ENCODE measurements around the gene NELL2. TPM values are rescaled to one million over a fixed set of nuclear protein-coding genes. Genes with fewer than 3 reads are reported as not detected.
"Not testable (repeated sequence)": the region's sequence is repeated elsewhere in the genome, so short reads cannot be mapped to it uniquely, and the experiment has no call there.

The NELL2 gene
- total RNA-seq, 1 donor from 2014 or later: 15.8 TPM

DNA sequence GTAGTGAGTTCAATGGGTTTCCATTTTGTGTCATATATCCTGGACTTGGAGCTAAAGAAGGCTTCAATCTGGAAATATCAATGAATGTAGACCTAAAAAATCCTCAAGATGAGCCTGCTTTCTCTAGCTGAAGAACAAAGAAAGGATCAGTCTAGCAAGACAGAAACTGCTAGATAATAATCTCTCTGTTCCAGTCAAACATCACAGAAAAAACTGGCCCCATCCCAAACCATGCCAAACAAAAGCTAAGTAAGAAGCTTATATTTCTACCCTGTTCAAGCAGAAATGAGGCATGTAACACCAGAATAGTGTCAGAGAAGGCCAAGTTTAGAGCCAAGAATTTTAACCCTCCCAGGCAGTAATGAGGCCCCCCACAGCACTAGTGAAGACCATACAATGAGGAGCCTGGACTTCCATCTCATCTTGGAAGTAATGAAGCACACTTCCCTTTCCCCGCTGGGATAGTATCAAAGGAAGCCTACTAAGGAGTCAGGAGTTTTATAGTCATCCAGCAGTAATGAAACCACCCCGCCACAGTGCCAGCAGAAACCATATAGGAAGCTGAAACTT lies 95.8 kb downstream of the NELL2 start:
- intact Hi-C loops (cut with micrococcal nuclease): no loop called here

DNA sequence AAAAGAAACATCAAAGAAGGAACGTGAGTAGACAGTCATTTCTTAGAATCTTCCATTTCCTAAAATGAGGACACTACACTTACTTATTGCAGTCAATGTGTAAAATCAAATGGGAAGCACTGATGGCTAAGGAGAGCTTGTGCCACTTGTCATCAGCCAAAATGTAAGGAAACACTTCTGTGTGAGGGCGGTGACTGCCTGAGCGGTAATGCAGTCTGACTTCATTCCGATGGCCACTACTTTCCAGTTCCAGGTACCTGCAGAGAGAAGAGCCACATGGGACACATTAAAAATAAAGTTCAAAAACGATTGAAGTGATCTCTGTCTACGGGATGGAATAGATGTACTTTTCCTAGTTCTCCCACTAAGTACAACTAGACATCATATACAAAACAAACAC lies 96.3 kb downstream of the NELL2 start:
- intact Hi-C loops (cut with micrococcal nuclease): loop anchor here (5.0 kb wide), 1 partner anchor 33 kb away; no protein-coding TSS in a partner anchor

DNA sequence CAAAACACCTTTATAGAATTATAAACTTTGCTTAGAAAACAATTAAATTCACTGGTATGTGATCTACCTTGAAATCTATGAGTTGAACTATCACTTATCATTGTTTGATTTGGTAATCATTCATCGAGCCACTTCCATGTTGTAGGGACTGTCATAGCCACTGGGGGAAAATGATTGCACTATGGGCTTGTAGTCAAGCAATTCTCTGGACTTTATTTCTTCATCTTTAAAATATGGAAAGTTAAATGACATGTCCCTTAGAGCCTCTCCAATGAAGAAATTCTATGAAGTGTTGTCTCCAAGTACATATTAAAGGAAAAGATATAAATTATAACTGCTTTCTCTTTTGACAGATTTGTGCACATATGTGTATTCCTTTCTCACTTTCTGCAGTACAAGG lies 97.3 kb downstream of the NELL2 start:
- intact Hi-C loops (cut with micrococcal nuclease): loop anchor here (5.0 kb wide), 1 partner anchor 33 kb away; no protein-coding TSS in a partner anchor

DNA sequence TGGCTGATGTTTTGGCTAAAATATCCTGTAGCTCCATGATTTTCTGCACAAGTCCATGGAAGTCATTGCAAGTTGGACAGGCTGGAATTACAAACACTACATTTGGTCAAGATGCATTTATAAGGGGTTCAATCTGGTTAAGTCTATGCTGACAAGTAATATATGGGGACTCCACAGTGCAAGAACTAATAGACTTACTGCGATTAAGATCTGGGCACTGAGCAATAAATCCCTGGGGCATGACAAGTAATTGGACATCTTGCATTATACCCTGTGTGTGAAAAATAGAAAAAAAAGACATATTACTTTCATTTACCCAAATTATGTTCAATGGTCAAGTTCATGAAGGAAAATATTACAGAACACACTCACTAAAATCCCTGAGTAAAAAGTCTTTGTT lies 99.1 kb downstream of the NELL2 start:
- intact Hi-C loops (cut with micrococcal nuclease): loop anchor here (5.0 kb wide), 1 partner anchor 35 kb away; no protein-coding TSS in a partner anchor

DNA sequence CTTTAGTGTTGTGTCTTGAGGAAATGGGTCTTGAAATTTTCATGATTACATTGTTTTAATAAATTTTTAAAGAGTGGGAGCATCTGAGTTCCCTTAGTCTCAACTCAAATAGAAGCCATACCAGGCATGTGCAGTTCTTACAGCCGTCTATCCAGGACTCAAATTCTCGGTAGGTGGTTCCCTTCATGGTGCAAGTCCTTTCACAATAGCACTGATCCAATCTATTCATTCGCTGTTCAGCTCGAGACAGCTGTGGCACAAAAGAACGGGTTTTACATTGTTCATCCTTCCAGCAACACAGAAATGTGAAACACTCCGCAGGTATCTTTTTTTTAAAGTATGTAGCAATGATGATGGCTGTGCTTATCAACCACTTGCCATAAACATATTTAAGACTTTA lies 100.2 kb downstream of the NELL2 start:
- intact Hi-C loops (cut with micrococcal nuclease): loop anchor here (1.0 to 5.0 kb wide), 2 partner anchors 36 to 100 kb away; partner anchors contain the start of gene NELL2

DNA sequence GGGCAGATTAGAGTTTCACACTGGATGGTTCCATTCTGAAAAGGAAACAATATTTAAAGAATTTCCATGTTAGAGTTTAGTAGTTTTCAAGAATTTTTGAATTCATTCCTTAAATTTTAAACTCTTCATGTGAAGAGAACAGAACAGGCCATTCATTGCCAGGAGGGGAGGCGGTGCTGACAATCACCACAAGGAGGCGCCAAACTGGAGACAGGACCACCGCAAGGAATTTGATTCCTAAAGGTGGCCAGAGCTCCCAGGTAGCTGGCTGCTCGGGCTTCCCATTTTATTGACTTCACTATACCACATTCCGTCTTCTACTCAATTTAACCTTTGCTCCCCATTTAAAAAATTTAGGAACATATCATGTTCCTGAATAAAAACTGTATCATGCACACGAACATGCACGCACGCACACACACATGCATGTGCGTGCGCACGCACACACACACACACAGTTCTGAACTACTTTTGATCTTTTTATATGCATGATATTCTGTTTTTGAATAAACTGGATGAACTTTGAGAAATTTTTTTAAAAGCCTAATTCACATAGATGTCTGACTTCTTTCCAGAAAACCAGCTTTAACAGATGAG lies 101.2 kb downstream of the NELL2 start:
- intact Hi-C loops (cut with micrococcal nuclease): loop anchor here (1.0 to 5.0 kb wide), 3 partner anchors 37 to 156 kb away; partner anchors contain the start of gene NELL2

DNA sequence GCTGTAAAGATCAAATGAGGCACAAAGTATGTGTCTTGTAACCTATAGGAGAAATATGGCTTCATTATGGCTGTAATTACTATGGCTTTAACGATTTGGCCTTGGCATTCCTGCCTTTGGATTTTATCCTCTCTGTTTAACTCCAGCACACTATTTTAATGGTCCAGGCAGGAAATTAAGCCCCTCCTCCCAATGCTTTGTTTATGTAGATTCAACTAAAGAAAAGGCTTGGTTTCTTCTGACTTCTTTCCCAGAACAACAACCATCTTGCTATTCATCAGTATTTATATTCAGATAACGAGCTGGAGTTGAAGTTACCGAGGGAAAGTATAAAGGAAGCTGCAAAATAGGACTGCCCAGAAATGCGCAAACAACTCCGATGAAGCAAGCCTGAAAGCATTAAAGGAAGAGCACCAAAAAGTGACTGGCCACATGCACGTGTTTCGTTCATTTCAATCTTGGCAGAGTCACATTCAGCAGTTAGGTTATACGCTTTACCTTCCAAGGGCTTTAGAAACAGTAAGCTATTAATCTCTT lies 104.6 kb downstream of the NELL2 start:
- intact Hi-C loops (cut with micrococcal nuclease): no loop called here

DNA sequence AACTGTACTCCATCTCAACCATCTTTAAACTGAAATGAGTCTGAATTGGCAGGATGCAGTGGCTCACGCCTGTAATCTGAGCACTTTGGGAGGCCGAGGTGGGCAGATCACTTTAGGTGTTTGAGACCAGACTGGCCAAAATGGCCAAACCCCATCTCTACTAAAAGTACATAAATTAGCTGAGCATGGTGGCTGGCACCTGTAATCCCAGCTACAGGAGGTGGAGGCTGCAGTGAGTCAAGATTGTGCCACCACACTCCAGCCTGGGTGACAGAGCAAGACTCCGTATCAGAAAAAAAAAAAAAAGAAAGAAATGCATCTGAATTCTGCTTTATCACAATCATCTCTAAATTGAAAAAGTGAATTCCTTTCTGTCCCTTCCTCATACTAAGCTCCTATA lies 110.3 kb downstream of the NELL2 start:
- intact Hi-C loops (cut with micrococcal nuclease): no loop called here

DNA sequence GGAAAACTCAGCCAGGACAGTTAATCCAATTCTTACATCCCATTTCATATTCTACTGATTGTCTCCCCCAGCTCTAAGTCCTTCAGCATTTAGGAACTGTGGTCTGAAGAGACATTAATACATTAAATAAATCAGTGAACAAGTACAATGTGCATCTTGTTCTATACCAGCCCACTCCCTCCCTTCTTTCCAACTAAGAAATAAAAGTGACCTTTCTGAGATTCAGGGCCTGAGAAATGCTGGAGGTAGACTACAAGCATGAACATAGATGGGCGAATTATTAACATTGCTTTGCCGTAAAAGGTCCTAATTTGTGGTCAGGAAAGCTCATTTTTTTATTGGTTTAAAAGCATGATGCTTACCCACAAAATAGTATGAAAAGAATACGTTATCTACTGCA lies 113.1 kb downstream of the NELL2 start:
- intact Hi-C loops (cut with micrococcal nuclease): no loop called here

DNA sequence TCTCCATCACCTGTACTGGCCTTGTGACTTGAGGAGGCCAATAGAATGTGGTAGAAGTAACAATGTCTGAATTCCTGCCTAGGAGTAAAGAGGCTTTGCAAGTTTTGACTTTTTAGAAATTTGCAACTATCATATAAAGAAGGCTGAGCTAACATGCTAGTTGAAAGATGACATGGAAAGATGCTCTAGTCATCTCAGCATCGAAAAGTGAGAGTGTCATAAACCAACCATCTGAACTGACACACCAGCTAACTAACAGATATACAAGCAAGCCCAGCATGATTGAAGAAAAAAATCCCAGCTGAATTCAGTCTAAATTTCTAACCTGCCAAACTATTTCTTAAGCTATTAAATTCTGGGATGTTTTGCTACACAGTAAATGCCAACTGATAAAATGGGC lies 116.8 kb downstream of the NELL2 start:
- intact Hi-C loops (cut with micrococcal nuclease): no loop called here

DNA sequence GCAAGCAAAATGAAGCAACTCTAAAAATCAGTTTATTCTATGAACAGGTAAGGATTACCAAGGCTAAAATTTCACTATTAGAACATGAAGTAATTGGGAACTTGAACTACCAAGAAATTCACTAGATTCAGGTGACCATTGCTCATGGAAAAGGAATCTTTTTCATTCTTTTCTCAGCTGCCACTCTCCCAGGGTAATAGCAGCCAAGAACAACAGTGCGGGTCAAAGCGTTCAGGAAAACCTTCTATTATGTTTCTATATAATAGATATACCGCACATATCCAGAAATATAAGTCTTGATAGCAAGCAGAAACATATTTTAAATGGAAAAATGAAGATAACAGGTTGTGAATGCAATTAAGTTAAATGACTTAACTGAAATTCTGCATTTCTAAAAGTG lies 125.6 kb downstream of the NELL2 start:
- intact Hi-C loops (cut with micrococcal nuclease): no loop called here

DNA sequence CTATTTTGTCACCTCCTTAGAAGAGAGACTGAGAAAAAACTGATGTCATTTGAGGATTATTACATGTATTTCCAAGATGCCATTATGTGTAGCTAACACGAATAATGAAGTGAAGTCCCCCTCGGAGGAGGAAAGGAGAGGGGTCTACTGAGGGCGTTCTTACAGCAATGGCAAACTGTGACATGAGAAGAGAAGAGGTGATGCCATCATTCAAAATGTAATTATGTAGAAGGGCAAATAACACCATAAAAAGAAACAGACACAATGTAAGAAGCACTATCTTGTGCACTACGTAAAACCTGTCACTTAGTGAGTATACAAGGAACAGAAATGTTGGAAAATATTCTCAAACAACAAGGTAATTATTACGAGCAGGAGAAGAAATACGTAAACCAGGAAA lies 126.5 kb downstream of the NELL2 start:
- intact Hi-C loops (cut with micrococcal nuclease): no loop called here

DNA sequence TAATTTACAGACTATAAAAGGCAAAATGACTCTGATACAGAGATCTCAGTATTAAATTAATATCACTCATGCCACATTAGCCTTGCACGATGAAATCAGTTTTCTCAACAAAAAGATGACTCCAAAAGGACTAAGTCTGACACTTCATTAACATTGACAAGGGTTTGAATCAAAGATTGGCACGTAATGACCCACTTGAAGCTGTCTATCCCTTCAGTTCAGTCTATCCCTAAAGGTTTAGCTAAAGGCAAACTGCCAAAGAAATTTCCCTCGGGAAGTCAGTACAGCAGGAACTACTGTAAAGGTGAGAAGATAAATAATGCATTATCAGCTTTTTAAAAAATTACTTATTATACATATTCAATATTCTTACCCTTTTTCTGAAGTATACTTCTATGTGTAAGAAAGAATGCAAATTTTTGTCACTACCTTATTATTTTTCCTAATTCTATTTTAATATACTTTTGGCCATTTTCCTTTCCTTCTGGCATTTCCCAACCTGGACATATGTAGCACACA lies 127.1 kb downstream of the NELL2 start:
- intact Hi-C loops (cut with micrococcal nuclease): no loop called here

DNA sequence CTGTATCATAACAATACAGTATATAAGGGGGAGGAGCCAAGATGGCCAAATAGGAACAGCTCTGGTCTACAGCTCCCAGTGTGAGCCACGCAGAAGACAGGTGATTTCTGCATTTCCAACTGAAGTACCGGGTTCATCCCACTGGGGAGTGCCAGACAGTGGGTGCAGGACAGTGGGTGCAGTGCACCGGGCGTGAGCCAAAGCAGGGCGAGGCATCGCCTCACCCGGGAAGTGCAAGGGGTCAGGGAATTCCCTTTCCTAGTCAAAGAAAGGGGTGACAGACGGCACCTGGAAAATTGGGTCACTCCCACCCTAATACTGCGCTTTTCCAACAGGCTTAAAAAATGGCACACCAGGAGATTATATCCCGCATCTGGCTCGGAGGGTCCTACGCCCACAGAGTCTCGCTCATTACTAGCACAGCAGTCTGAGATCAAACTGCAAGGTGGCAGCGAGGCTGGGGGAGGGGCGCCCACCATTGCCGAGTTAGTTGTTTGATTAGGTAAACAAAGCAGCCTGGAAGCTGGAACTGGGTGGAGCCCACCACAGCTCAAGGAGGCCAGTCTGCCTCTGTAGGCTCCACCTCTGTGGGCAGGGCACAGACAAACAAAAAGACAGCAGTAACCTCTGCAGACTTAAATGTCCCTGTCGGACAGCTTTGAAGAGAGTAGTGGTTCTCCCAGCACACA lies 134.7 kb downstream of the NELL2 start:
- intact Hi-C loops (cut with micrococcal nuclease): not testable (repeated sequence)

DNA sequence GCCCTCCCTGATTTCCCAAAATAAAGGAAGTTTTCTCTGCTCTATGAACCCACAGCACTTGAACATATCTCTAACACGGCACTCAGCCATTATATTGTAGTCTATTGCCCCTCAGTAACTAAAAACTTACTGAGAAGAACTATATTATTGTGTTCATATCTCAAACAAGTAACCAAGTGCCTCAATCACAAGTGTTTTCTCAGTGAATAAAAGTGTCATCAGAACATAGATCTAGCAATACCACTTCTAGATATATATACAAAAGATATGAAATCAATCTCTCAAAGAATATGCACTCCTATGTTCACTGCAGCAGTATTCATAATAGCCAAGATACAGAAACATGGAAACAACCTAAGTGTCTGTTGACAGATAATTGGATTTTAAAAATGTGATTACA lies 138.1 kb downstream of the NELL2 start:
- intact Hi-C loops (cut with micrococcal nuclease): no loop called here

DNA sequence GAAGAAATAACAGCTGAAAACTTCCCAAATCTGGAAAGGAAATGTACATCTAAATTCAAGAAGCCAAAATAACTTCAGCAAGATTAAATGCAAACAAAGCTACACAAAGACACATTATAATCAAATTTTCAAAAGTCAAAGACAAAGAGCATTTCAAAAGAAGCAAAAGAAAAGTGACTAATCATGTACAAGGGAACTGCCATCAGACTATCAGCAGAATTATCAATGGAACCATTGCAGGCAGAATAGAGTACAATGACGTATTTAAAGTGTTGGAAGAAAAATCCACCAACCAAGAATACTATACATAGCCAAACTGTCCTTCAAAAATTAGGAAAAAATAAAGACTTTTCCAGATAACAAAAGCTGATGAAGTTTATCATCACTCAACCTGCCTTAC lies 147.5 kb downstream of the NELL2 start:
- intact Hi-C loops (cut with micrococcal nuclease): no loop called here

DNA sequence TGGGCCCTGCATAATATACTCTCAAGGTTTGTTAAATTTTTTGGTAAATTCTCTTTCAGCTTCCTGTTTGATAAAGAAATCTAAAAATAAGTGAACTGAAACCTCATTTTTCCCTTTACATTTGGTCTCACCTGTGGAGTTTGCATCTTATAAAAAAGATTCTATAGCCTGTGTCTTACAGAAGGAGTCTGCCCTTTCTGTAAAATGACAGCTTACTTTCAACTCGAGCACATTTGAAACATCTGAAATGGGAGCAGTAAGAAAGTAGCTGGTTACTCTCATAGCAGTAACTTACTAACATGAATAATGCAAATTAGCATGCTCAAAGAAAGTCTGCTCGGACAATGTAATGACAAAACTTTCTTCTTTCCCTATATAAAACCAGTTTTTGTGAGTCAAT lies 155.8 kb downstream of the NELL2 start:
- intact Hi-C loops (cut with micrococcal nuclease): no loop called here

DNA sequence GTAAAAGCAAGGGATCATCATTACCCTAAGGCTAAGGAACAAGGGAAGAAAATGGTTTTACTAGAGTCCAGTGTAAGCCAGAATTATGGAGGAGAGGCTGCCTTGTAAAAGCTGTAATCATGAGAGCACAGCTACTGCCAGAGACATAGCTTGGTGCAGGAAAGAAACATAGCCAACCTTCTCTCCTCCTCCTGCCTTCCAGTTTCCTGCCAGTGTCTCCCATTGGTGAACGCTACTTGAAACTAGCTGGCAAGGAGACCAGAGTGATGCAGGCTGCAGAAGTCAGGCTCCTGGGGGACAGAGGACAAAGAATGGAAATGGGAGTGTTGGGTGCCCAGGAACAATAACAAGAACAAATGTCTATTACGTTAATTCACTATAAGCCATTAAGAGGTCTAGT lies 158.5 kb downstream of the NELL2 start:
- intact Hi-C loops (cut with micrococcal nuclease): no loop called here

DNA sequence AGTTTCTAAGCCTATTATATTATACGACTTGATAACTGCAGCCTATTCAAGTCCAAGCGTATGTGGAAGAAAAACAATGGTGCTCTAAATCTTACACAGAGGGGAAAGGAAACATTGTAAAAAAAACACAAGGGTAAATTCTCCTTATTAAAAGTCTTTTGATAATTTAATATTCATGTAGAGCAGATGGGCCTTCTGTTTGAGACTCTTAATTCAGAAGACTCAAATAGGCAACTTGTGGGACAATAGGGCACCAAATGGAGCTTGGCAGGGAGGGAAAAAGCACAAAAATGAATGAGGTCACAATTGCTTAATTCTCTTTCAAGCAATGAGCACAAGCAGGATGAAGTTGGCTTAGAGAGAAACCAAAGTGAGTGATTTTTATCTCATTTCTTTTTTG lies 159.4 kb downstream of the NELL2 start:
- intact Hi-C loops (cut with micrococcal nuclease): no loop called here

DNA sequence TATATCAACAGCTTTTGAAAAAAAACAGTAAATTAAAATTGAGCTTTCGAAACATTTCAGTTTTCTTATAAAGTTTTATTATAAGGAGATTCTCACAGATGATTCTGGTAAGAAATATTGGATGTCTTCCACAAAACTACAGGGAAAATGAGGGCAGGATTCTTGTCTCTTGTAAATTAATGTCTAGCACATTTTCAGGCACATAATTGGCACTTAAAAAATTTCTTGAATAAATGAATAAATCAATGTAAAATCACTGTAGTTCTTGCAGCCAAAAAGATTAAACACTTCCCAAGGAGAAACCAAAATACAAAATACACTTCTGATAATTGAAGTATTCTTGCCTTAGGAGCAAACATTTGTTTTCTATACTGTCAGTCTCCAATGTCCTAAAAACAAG lies 164.4 kb downstream of the NELL2 start:
- intact Hi-C loops (cut with micrococcal nuclease): no loop called here

DNA sequence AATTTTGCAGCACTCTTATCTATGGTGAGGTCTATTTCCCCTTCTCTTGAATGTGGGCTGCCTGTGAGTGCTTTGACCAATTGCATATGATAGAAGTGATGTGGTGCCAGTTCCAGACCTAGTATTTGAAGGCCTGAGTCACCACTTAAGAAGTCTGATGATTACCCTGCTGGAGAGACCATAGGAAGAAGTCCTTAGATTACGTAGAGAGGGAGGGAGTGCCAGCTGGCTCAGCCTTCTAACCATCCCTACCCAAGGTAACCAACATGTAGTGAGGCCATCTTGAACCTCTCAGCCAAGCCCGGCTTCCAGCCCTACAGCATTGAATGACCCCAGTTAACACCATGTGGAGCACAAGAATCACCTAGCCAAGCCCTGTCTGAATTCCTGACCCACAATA lies 166.9 kb downstream of the NELL2 start:
- intact Hi-C loops (cut with micrococcal nuclease): no loop called here

DNA sequence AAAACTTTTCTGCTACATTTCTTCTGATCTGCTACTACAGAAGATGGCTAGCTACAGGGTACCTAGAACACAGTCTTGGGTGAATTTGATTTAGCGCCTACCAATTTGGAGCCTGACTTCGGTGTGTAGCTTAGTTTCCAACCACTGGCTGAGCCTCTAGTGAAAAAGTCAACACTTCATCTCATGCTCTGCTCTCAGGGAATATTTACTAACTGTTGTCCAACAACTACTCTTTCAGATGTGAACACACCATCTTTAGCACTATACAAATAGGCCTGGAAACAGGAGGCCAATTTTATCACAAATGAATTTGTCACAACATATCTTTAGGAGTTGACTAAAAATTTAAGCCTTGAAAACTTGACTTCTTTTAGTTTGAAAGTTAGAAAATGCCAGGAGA lies 167.9 kb downstream of the NELL2 start:
- intact Hi-C loops (cut with micrococcal nuclease): no loop called here

All from T-helper 2 cell treated with Interferon-gamma antibody and Interleukin-4, amounts not matched to agents 100 ng/mL and 5 ng/mL, for 36 hours (primary cell).